HCT116 (cell line): ENCODE results near the gene OR2H1.

ENCODE experiments used
- CBX3 ChIP-seq: IDR thresholded peaks from 2 replicates; pipeline ENCODE4 v1.6.1; 2012; ENCODE audit warnings: low read depth
- POLR2A ChIP-seq: IDR thresholded peaks from 2 replicates; pipeline ENCODE4 v1.7.0; 2011; ENCODE audit warnings: borderline replicate concordance; ENCODE audit not compliant: insufficient read depth, insufficient read length; ENCODE audit errors: extremely low read depth
- REST ChIP-seq: IDR thresholded peaks from 2 replicates; pipeline ENCODE4 v1.6.1; 2012; ENCODE audit warnings: low read depth

- TF ChIP-seq REST: no peak
- TF ChIP-seq POLR2A: no peak
- TF ChIP-seq CBX3: no peak
These were observed 31.9 kb downstream of the OR2H1 start for GRCh38 chr6:29488874-29489273.
